ENCODE results near the gene ASL. TPM values are rescaled to one million over a fixed set of nuclear protein-coding genes. Genes with fewer than 3 reads are reported as not detected.
"Not testable (repeated sequence)": the region's sequence is repeated elsewhere in the genome, so short reads cannot be mapped to it uniquely, and the experiment has no call there.

The ASL gene
- total RNA-seq, 1 experiment from 2014 or later = 55.3 TPM

GRCh38 chr7:66047426-66047825, 28.2 kb upstream of the ASL start:
- H3K27ac Mint-ChIP-seq (ENCODE audit: unreplicated experiment) = no peak overlapping the region
- intact Hi-C loops (cut with micrococcal nuclease; ENCODE audit: unreplicated experiment) = no loop called here
- no peak for DNase-seq
- CTCF ChIA-PET = no interaction called here
- peaks cover 5% of the 10 kb centered on the region for H3K36me3 Mint-ChIP-seq (ENCODE audit: insufficient read depth, unreplicated experiment)
- H3K4me1 Mint-ChIP-seq (ENCODE audit: low read depth, unreplicated experiment) = no peaks in the 10 kb centered on the region
- H3K9me3 Mint-ChIP-seq (ENCODE audit: low read depth, unreplicated experiment) = no peaks in the 10 kb centered on the region
- no peak for TF ChIP-seq CTCF (IDR thresholded peaks at IDR 0.05; ENCODE audit: unreplicated experiment)
- H3K4me3 Mint-ChIP-seq (ENCODE audit: low read depth, unreplicated experiment) = no peak overlapping the region
- no TSS peak for BruUV-seq (replicated peaks)
- H3K27me3 Mint-ChIP-seq (ENCODE audit: unreplicated experiment) = no peaks in the 10 kb centered on the region

- intact Hi-C loops (cut with micrococcal nuclease; ENCODE audit: unreplicated experiment); H3K36me3 Mint-ChIP-seq (ENCODE audit: insufficient read depth, unreplicated experiment); H3K9me3 Mint-ChIP-seq (ENCODE audit: low read depth, unreplicated experiment); H3K4me1 Mint-ChIP-seq (ENCODE audit: low read depth, unreplicated experiment); BruUV-seq (replicated peaks); H3K4me3 Mint-ChIP-seq (ENCODE audit: low read depth, unreplicated experiment); DNase-seq; H3K27ac Mint-ChIP-seq (ENCODE audit: unreplicated experiment); H3K27me3 Mint-ChIP-seq (ENCODE audit: unreplicated experiment): not testable (repeated sequence)
- CTCF ChIA-PET = interaction anchor here (0.6 kb wide), 1 partner anchor 428 kb away, joined by 10 read pairs; no protein-coding TSS in a partner anchor
Observed at GRCh38 chr7:66049886-66050285, 25.7 kb upstream of the ASL start.

- no peak overlapping the region for H3K27ac Mint-ChIP-seq (ENCODE audit: unreplicated experiment)
Observed at GRCh38 chr7:66050337-66050957, 25.2 kb upstream of the ASL start.

GRCh38 chr7:66050990-66051448, 24.6 kb upstream of the ASL start:
- intact Hi-C loops (cut with micrococcal nuclease; ENCODE audit: unreplicated experiment) = no loop called here
- BruUV-seq (replicated peaks) = no TSS peak
- Mint-ChIP-seq H3K4me1 (ENCODE audit: low read depth, unreplicated experiment) (no peaks in the 10 kb centered on the region), H3K27me3 (ENCODE audit: unreplicated experiment) (no peaks in the 10 kb centered on the region), H3K27ac (ENCODE audit: unreplicated experiment) (no peak overlapping the region), H3K9me3 (ENCODE audit: low read depth, unreplicated experiment) (no peaks in the 10 kb centered on the region), H3K36me3 (ENCODE audit: insufficient read depth, unreplicated experiment) (no peaks in the 10 kb centered on the region), H3K4me3 (ENCODE audit: low read depth, unreplicated experiment) (no peak overlapping the region)
- no peak for TF ChIP-seq CTCF (IDR thresholded peaks at IDR 0.05; ENCODE audit: unreplicated experiment)
- DNase-seq = peak; percentile 65
- CTCF ChIA-PET = interaction anchor here (0.5 kb wide), 1 partner anchor 20 kb away, joined by 4 read pairs; no protein-coding TSS in a partner anchor

More at GRCh38 chr7:66050337-66050957, 25.2 kb upstream of the ASL start:
- DNase-seq = no peak
- TF ChIP-seq CTCF (IDR thresholded peaks at IDR 0.05; ENCODE audit: unreplicated experiment) = no peak
- Mint-ChIP-seq H3K4me3 (ENCODE audit: low read depth, unreplicated experiment) (no peak overlapping the region), H3K9me3 (ENCODE audit: low read depth, unreplicated experiment) (no peaks in the 10 kb centered on the region), H3K27me3 (ENCODE audit: unreplicated experiment) (no peaks in the 10 kb centered on the region), H3K4me1 (ENCODE audit: low read depth, unreplicated experiment) (no peaks in the 10 kb centered on the region), H3K36me3 (ENCODE audit: insufficient read depth, unreplicated experiment) (no peaks in the 10 kb centered on the region)
- CTCF ChIA-PET = interaction anchor here (0.5 kb wide), 1 partner anchor 20 kb away, joined by 4 read pairs; no protein-coding TSS in a partner anchor
- intact Hi-C loops (cut with micrococcal nuclease; ENCODE audit: unreplicated experiment) = no loop called here
- no TSS peak for BruUV-seq (replicated peaks)

- Mint-ChIP-seq H3K4me3 (ENCODE audit: low read depth, unreplicated experiment) (no peak overlapping the region), H3K27me3 (ENCODE audit: unreplicated experiment) (no peaks in the 10 kb centered on the region), H3K36me3 (ENCODE audit: insufficient read depth, unreplicated experiment) (no peaks in the 10 kb centered on the region), H3K4me1 (ENCODE audit: low read depth, unreplicated experiment) (no peaks in the 10 kb centered on the region), H3K9me3 (ENCODE audit: low read depth, unreplicated experiment) (no peaks in the 10 kb centered on the region), H3K27ac (ENCODE audit: unreplicated experiment) (no peak overlapping the region)
- TF ChIP-seq CTCF (IDR thresholded peaks at IDR 0.05; ENCODE audit: unreplicated experiment) = no peak
- DNase-seq = no peak
- CTCF ChIA-PET = no interaction called here
- intact Hi-C loops (cut with micrococcal nuclease; ENCODE audit: unreplicated experiment) = no loop called here
- no TSS peak for BruUV-seq (replicated peaks)
Observed at GRCh38 chr7:66052447-66052846, 23.2 kb upstream of the ASL start.

Measured in Calu3 (cell line).